ENCODE data around the gene ZMYM2.

Gene ZMYM2

DNA sequence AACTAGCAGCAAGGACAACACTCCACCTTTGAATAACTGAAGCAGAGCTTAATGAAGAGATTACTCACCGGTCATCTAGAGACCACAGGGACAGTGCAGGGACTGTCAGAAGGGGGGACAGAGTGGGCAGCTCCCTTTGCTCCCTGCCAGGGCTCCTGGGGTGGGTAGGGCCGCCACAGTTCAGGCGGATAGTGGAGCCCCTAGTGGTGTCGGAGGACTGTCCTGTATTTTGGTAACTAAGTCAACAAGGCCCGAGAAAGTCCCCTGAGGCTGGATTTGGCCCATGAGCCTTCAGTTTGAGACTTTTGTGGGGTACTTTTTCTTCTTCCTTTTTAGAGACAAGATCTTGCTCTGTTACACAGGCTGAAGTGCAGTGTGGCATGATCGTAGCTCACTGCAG is 157.7 kb downstream of the ZMYM2 start:
- Histone ChIP-seq H3K27ac (no peak overlapping the region), H3K4me3 (ENCODE audit: low read depth, low read length) (no peak overlapping the region), H3K27me3 (ENCODE audit: insufficient read depth, low read depth, severe bottlenecking) (no peaks in the 10 kb centered on the region), H3K36me3 (0 out of 2 replicates have a peak, but pooled peaks cover 5% of the 10 kb centered on the region), H3K9me3 (ENCODE audit: severe bottlenecking) (no peaks in the 10 kb centered on the region)
- peak; percentile 24 for DNase-seq
- TF ChIP-seq, protein P1, sequence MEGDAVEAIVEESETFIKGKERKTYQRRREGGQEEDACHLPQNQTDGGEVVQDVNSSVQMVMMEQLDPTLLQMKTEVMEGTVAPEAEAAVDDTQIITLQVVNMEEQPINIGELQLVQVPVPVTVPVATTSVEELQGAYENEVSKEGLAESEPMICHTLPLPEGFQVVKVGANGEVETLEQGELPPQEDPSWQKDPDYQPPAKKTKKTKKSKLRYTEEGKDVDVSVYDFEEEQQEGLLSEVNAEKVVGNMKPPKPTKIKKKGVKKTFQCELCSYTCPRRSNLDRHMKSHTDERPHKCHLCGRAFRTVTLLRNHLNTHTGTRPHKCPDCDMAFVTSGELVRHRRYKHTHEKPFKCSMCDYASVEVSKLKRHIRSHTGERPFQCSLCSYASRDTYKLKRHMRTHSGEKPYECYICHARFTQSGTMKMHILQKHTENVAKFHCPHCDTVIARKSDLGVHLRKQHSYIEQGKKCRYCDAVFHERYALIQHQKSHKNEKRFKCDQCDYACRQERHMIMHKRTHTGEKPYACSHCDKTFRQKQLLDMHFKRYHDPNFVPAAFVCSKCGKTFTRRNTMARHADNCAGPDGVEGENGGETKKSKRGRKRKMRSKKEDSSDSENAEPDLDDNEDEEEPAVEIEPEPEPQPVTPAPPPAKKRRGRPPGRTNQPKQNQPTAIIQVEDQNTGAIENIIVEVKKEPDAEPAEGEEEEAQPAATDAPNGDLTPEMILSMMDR (IDR thresholded peaks at IDR 0.05; ENCODE audit: low read depth, low read length), result peak; percentile 43

DNA sequence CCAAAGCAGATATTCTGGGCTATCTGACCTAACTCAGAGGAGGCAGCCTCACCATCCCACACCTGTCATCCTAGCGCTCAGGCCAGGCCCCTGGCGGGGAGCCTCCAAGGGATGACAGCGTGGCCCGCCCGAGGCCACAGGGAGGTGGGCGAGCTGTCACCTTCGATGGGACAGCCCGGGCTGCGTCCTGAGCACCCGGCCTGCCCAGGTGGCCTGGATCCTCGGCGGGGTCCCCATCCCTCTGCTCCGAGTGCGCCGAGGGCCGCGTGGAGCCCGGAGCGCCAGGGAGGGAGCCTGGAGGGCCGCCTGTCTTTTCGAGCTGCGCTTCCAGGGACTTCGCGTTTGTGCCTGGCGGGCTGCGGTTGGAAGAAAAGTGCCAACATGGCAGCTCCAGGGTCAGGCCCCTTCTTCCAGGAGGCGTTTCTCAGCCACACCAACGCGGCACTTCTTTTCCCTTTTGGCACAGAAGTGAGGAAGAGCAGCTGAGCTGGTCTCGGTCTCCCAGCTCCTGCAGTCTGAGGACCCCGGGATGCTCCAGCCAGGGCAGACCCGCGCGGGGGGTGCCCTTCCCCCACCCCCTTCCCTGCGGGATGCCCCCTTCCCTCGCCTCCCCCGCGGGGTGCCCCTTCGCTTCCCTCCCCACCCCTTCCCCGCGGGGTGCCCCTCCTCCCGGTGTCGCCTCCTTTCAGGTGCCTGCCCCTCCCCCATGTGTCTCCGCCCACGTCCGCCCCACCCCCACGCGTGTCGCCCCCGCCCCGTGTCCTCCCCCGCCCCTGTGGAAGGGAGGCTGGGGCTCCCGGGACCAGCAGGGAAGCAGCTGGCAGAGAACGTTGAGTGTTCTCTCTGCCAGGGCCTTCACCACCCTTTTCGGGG is 160.0 kb downstream of the ZMYM2 start:
- DNase-seq, result peak; percentile 80
- TF ChIP-seq, protein P1 (IDR thresholded peaks at IDR 0.05; ENCODE audit: low read depth, low read length), result peak; percentile 71
- peak overlapping the region; percentile 78 for H3K27ac ChIP-seq

DNA sequence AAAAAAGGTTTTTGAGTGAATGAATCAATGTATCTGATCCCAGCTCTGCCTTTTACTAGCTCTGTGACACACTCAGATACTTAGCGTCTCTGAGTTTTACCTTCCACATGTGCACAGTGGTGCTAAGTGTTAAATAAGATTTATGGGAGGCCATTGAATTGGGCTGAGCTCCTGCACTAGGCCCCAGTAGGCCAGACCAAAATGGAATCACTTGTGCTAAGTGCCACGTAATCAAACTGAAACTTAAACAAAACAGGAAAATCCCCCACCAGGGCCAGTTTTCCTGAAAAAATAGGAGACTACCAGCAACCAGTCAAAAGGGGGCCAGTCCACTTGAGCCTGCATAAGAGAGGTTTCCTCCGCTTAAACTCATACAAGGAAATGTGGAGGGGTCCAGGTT is 161.4 kb downstream of the ZMYM2 start:
- Histone ChIP-seq H3K27ac (no peak overlapping the region), H3K4me3 (ENCODE audit: low read depth, low read length) (no peak overlapping the region), H3K27me3 (ENCODE audit: insufficient read depth, low read depth, severe bottlenecking) (peaks cover 17% of the 10 kb centered on the region), H3K9me3 (ENCODE audit: severe bottlenecking) (no peaks in the 10 kb centered on the region), H3K36me3 (0 out of 2 replicates have a peak, but pooled peaks cover 5% of the 10 kb centered on the region)
- DNase-seq, result no peak
- TF ChIP-seq, protein P1 (IDR thresholded peaks at IDR 0.05; ENCODE audit: low read depth, low read length), result no peak

More for the DNA sequence above, 160.0 kb downstream of the ZMYM2 start:
- H3K27me3 ChIP-seq (ENCODE audit: insufficient read depth, low read depth, severe bottlenecking), result peaks cover 11% of the 10 kb centered on the region
- 0 out of 2 replicates have a peak, but pooled peaks cover 5% of the 10 kb centered on the region for H3K36me3 ChIP-seq
- H3K4me3 ChIP-seq (ENCODE audit: low read depth, low read length), result peak overlapping the region; percentile 50
- H3K9me3 ChIP-seq (ENCODE audit: severe bottlenecking), result no peaks in the 10 kb centered on the region

GRCh38 chr13:20121159-20121525 is 162.6 kb downstream of the ZMYM2 start:
- Histone ChIP-seq H3K27ac (no peak overlapping the region), H3K4me3 (ENCODE audit: low read depth, low read length) (no peak overlapping the region), H3K36me3 (0 out of 2 replicates have a peak, but pooled peaks cover 5% of the 10 kb centered on the region), H3K27me3 (ENCODE audit: insufficient read depth, low read depth, severe bottlenecking) (peaks cover 22% of the 10 kb centered on the region), H3K9me3 (ENCODE audit: severe bottlenecking) (no peaks in the 10 kb centered on the region)
- TF ChIP-seq, protein P1 (IDR thresholded peaks at IDR 0.05; ENCODE audit: low read depth, low read length), result no peak
- DNase-seq, result no peak

DNA sequence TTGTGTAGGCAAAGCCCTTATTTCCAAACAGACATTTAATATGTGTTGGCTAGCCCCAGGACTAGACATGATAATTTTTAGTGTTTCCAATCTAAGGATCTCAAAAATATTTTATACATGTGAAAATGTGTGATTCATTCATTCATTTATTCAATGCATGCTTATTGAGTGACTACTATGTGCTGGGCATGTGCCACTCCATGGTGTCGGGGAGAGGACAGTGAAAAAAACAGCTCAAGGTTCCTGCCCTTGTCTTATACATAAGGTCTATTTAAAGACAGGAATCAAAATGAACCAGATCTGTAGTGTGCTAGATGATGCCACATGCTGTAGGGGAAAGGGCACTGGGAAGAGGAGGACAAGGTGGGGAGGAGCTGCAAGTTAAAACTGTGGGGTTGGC is 165.8 kb downstream of the ZMYM2 start:
- DNase-seq, result no peak
- Histone ChIP-seq H3K36me3 (no peaks in the 10 kb centered on the region), H3K27ac (no peak overlapping the region), H3K9me3 (ENCODE audit: severe bottlenecking) (no peaks in the 10 kb centered on the region), H3K4me3 (ENCODE audit: low read depth, low read length) (no peak overlapping the region), H3K27me3 (ENCODE audit: insufficient read depth, low read depth, severe bottlenecking) (peaks cover 31% of the 10 kb centered on the region)
- TF ChIP-seq, protein P1 (IDR thresholded peaks at IDR 0.05; ENCODE audit: low read depth, low read length), result no peak
